H1 (cell line): ENCODE data around the gene DUSP9. TPM values are rescaled to one million over a fixed set of nuclear protein-coding genes. Genes with fewer than 3 reads are reported as not detected.
"Not testable (repeated sequence)": the region's sequence is repeated elsewhere in the genome, so short reads cannot be mapped to it uniquely, and the experiment has no call there.

Experiments used
- CTCF ChIA-PET: fragments of 300-600 bp; sonication (Branson Sonifier 250); formaldehyde crosslinking; loops from one replicate; lab custom pipeline; 2021; ENCODE audit not compliant: partially characterized antibody; lab: Charles Lee
- POLR2A ChIA-PET: fragments of 300-600 bp; sonication (Branson Sonifier 250); formaldehyde crosslinking; loops from one replicate; lab custom pipeline; 2021; ENCODE audit warnings: inconsistent platforms; ENCODE audit not compliant: partially characterized antibody; lab: Charles Lee
- DNase-seq, 2 experiments: peaks; one replicate each; pipeline versions ENCODE4 v3.0.0 to v3.0.0-alpha.2; 2010 to 2022; ENCODE audit warnings: low spot score in 2 of 2, low read depth in 1 of 2, mixed read lengths in 1 of 2
- FAIRE-seq: peaks from 2 replicates; lab custom pipeline; 2011; peaks lifted over from hg19 to GRCh38; lab: Jason Lieb, UNC
- H2AFZ ChIP-seq: 2 replicates; pipeline ENCODE4 v1.8.1; 2012; ENCODE audit warnings: low read length, inconsistent platforms
- H2AK5ac ChIP-seq: 2 replicates; pipeline ENCODE4 v1.6.1; 2013; ENCODE audit warnings: low read depth, low read length
- H2BK120ac ChIP-seq: replicated peaks from 2 replicates; pipeline ENCODE3; 2013; ENCODE audit warnings: low read depth, low read length, inconsistent platforms
- H2BK12ac ChIP-seq: 2 replicates; pipeline ENCODE4 v1.6.1; 2013; ENCODE audit warnings: low read depth, low read length
- H2BK15ac ChIP-seq: 2 replicates; pipeline ENCODE4 v1.6.1; 2013; ENCODE audit warnings: low read length
- H2BK20ac ChIP-seq: 2 replicates; pipeline ENCODE4 v1.6.1; 2013; ENCODE audit warnings: low read length
- H2BK5ac ChIP-seq: 2 replicates; pipeline ENCODE4 v1.6.1; 2013; ENCODE audit warnings: low read depth, low read length
- H3K14ac ChIP-seq: 2 replicates; pipeline ENCODE4 v1.6.1; 2013; ENCODE audit warnings: inconsistent platforms; ENCODE audit not compliant: insufficient read length
- H3K18ac ChIP-seq: 2 replicates; pipeline ENCODE4 v1.6.1; 2013; ENCODE audit warnings: low read length; ENCODE audit errors: extremely low read depth
- H3K23ac ChIP-seq: 2 replicates; pipeline ENCODE4 v1.6.1; 2013; ENCODE audit warnings: inconsistent platforms; ENCODE audit not compliant: insufficient read length
- H3K23me2 ChIP-seq: 2 replicates; pipeline ENCODE4 v1.6.1; 2013; ENCODE audit warnings: low read depth, low read length
- H3K27ac ChIP-seq: 2 replicates; pipeline ENCODE4 v1.6.1; 2011; ENCODE audit warnings: low read depth, low read length, inconsistent platforms
- H3K27me3 ChIP-seq, 4 experiments: replicated peaks in 1 of 4; 1 replicate in 1 of 4; 2 replicates in 3 of 4; pipeline versions ENCODE4 v1.6.1 to v1.8.1; 2011 to 2013; ENCODE audit warnings: low read length in 3 of 4, mild to moderate bottlenecking in 3 of 4, inconsistent platforms in 2 of 4, mixed read lengths in 2 of 4, moderate library complexity in 1 of 4; ENCODE audit not compliant: control insufficient read depth in 3 of 4, insufficient read depth in 3 of 4; ENCODE audit errors: extremely low read depth in 1 of 4
- H3K36me3 ChIP-seq, 4 experiments: 2 replicates each; pipeline versions ENCODE4 v1.6.1 to v1.8.1; 2011 to 2013; ENCODE audit warnings: mild to moderate bottlenecking in 4 of 4, low read length in 3 of 4, moderate library complexity in 2 of 4, control low read depth in 1 of 4, inconsistent platforms in 1 of 4; ENCODE audit not compliant: insufficient read depth in 4 of 4, control insufficient read depth in 2 of 4
- H3K4ac ChIP-seq: replicated peaks from 2 replicates; pipeline ENCODE3; 2013; ENCODE audit warnings: low read length, low read depth, mixed read lengths, inconsistent platforms; ENCODE audit not compliant: insufficient read length
- H3K4me1 ChIP-seq, 4 experiments: replicated peaks in 1 of 4; 1 replicate in 1 of 4; 2 replicates in 3 of 4; pipeline versions ENCODE4 v1.6.1 to v1.8.1; 2011 to 2013; ENCODE audit warnings: low read length in 3 of 4, inconsistent platforms in 2 of 4, mixed read lengths in 1 of 4; ENCODE audit not compliant: insufficient read depth in 4 of 4, control insufficient read depth in 3 of 4
- H3K4me2 ChIP-seq, 2 experiments: 2 replicates each; pipeline versions ENCODE4 v1.6.1 to v1.8.1; 2011 to 2013; ENCODE audit warnings: low read depth in 2 of 2, low read length in 2 of 2, control low read depth in 1 of 2, inconsistent platforms in 1 of 2, mild to moderate bottlenecking in 1 of 2; ENCODE audit not compliant: insufficient read depth in 1 of 2
- H3K4me3 ChIP-seq, 4 experiments: fragments of 200-600, 300-600 bp in 1 of 4; sonication (generic), shearing (Covaris generic), sonication (Bioruptor Twin) in 1 of 4; 2 replicates each; pipeline versions ENCODE4 v1.5.1 to v1.8.1; 2011 to 2016; ENCODE audit warnings: low read length in 4 of 4, low read depth in 3 of 4, control low read depth in 2 of 4, inconsistent platforms in 2 of 4, mild to moderate bottlenecking in 2 of 4, mixed read lengths in 1 of 4, moderate library complexity in 1 of 4; ENCODE audit not compliant: insufficient read depth in 2 of 4; ENCODE audit errors: extremely low read depth in 1 of 4
- H3K56ac ChIP-seq: replicated peaks from 2 replicates; pipeline ENCODE3; 2013; ENCODE audit warnings: low read depth, mild to moderate bottlenecking, mixed read lengths, low read length, inconsistent platforms; ENCODE audit not compliant: insufficient read length
- H3K79me1 ChIP-seq: 2 replicates; pipeline ENCODE4 v1.6.1; 2013; ENCODE audit warnings: low read depth, low read length, control low read depth
- H3K79me2 ChIP-seq, 2 experiments: 2 replicates each; pipeline versions ENCODE4 v1.6.1 to v1.8.1; 2012 to 2013; ENCODE audit warnings: low read length in 2 of 2, mild to moderate bottlenecking in 2 of 2, inconsistent platforms in 1 of 2; ENCODE audit not compliant: insufficient read depth in 2 of 2, control insufficient read depth in 1 of 2
- H3K9ac ChIP-seq, 4 experiments: replicated peaks in 1 of 4; 1 replicate in 1 of 4; 2 replicates in 3 of 4; pipeline versions ENCODE4 v1.6.1 to v1.8.1; 2011 to 2013; ENCODE audit warnings: low read depth in 3 of 4, low read length in 3 of 4, control low read depth in 2 of 4, mild to moderate bottlenecking in 2 of 4, moderate library complexity in 2 of 4, inconsistent platforms in 1 of 4; ENCODE audit errors: extremely low read depth in 1 of 4
- H3K9me3 ChIP-seq, 2 experiments: 2 replicates each; pipeline versions ENCODE4 v1.6.1 to v1.8.1; 2012 to 2013; ENCODE audit warnings: mild to moderate bottlenecking in 2 of 2, moderate library complexity in 2 of 2, control low read depth in 1 of 2, inconsistent platforms in 1 of 2, low read depth in 1 of 2, low read length in 1 of 2, mixed read lengths in 1 of 2; ENCODE audit not compliant: insufficient read depth in 2 of 2
- H4K20me1 ChIP-seq, 2 experiments: replicated peaks in 1 of 2; 2 replicates each; pipeline versions ENCODE3 to v1.8.1; 2011 to 2013; ENCODE audit warnings: inconsistent platforms in 2 of 2, low read length in 2 of 2, mild to moderate bottlenecking in 1 of 2; ENCODE audit not compliant: insufficient read depth in 2 of 2, control insufficient read depth in 1 of 2
- H4K5ac ChIP-seq: 2 replicates; pipeline ENCODE4 v1.6.1; 2013; ENCODE audit warnings: low read length, low read depth, mixed read lengths, inconsistent platforms; ENCODE audit not compliant: insufficient read length
- H4K8ac ChIP-seq: 2 replicates; pipeline ENCODE4 v1.8.0; 2013; ENCODE audit warnings: mild to moderate bottlenecking, moderate library complexity, low read length, inconsistent platforms; ENCODE audit not compliant: insufficient read depth; ENCODE audit errors: extremely low read depth
- H4K91ac ChIP-seq: replicated peaks from 2 replicates; pipeline ENCODE3; 2013; ENCODE audit warnings: low read length, mixed read lengths, inconsistent platforms; ENCODE audit not compliant: insufficient read length
- WGBS, 2 experiments: shearing (Covaris generic) in 1 of 2; methylation state at CpG; one replicate each; pipeline versions ENCODE4 v1.1.6 to v1.1.7; 2013 to 2015; ENCODE audit warnings: low lambda C conversion rate in 2 of 2, mixed read lengths in 2 of 2, inconsistent platforms in 1 of 2, low coverage in 1 of 2, missing lambda C conversion rate in 1 of 2; ENCODE audit not compliant: insufficient replicate concordance in 2 of 2, insufficient coverage in 1 of 2, insufficient read length in 1 of 2; ENCODE audit errors: extremely low coverage in 1 of 2, missing lambda C conversion rate in 1 of 2; 5-methylcytosine and 5-hydroxymethylcytosine counted together
- polyA plus RNA-seq, 7 experiments: library from polyadenylated mRNA; depleted of rRNA in 3 of 7; stranded (reverse) in 5 of 7; unstranded in 2 of 7; fragments of >200 nt in 5 of 7; fragments of 200-250 nt in 2 of 7; gene quantifications; 1 replicate in 5 of 7; 2 replicates in 1 of 7; 4 replicates in 1 of 7; pipeline versions ENCODE4 v1.2.1 to v1.2.3, GENCODE V29; 2011 to 2013; ENCODE audit warnings: missing spikeins in 2 of 7, mixed read lengths in 2 of 7
- total RNA-seq: library from RNA; stranded (reverse); fragmentation: NEBNext Ultra II Directional; extraction: Animal tissue kit (Norgen Biotek cat#: 25700); gene quantifications from 2 replicates; pipeline ENCODE4 v1.2.1, GENCODE V29; 2021

The DUSP9 gene
- total and polyA plus RNA-seq, 2 of the 8 experiments (the other 6 are each of a cell fraction or from before 2014, with no cell fraction given): 0.80 to 1.1 TPM

- H2AK5ac ChIP-seq, H2BK120ac ChIP-seq, H2BK15ac ChIP-seq, H4K8ac ChIP-seq, H3K56ac ChIP-seq, H3K23me2 ChIP-seq, H2BK20ac ChIP-seq, H3K4ac ChIP-seq, H3K23ac ChIP-seq, H4K91ac ChIP-seq, H2BK12ac ChIP-seq, FAIRE-seq, H3K79me1 ChIP-seq, H2BK5ac ChIP-seq, H4K5ac ChIP-seq, H3K27ac ChIP-seq, DNase-seq, H4K20me1 ChIP-seq, H3K9me3 ChIP-seq, H2AFZ ChIP-seq, CTCF ChIA-PET, H3K14ac ChIP-seq, H3K27me3 ChIP-seq, H3K18ac ChIP-seq, H3K4me3 ChIP-seq, H3K4me2 ChIP-seq, H3K9ac ChIP-seq: not testable (repeated sequence)
- no CpG with 5 or more reads among the region's 16 CpGs for WGBS, 2 experiments
- Histone ChIP-seq H3K36me3 (peaks cover 0 to 44% (median 12%) of the 10 kb centered on the region in 4 experiments; a peak in 5 of 8 replicates), H3K79me2 (peaks cover 0 to 11% of the 10 kb centered on the region in 2 experiments; a peak in 3 of 4 replicates), H3K4me1 (peaks cover 0 to 12% (median 2%) of the 10 kb centered on the region in 4 experiments; a peak in 4 of 7 replicates)
- POLR2A ChIA-PET: interaction anchor here (1.3 to 1.9 kb wide), 2 partner anchors 8 to 10 kb away, joined by 4 to 5 read pairs; no protein-coding TSS in a partner anchor
Measured at GRCh38 chrX:153694256-153694655, 47.3 kb downstream of the DUSP9 start.
